IMR-90 (cell line): ENCODE data around the gene ASTL. TPM values are rescaled to one million over a fixed set of nuclear protein-coding genes. Genes with fewer than 3 reads are reported as not detected.

Experiments
- ATAC-seq: fragments of 200-7000 bp; cut with Tn5 transposase; 2 replicates; pipeline ENCODE4 v1.9.1; 2020; ENCODE audit warnings: low read depth, mild to moderate bottlenecking, moderate library complexity
- BruUV-seq: library from RNA; stranded (reverse); fragments of 400-500 nt; replicated peaks from 2 replicates; lab custom pipeline; 2021; lab: Mats Ljungman, UMichigan
- CTCF ChIA-PET: fragments of 300-600 bp; formaldehyde crosslinking; extraction: SDS; loops from one replicate; lab custom pipeline; 2021; ENCODE audit warnings: antibody characterized with exemption; lab: Yijun Ruan, JAX
- POLR2A ChIA-PET: fragments of 300-600 bp; sonication (Branson Sonifier 250); formaldehyde crosslinking; loops from one replicate; lab custom pipeline; 2022; ENCODE audit warnings: antibody characterized with exemption; ENCODE audit not compliant: unreplicated experiment; lab: Charles Lee
- DNase-seq: peaks from one replicate; pipeline ENCODE4 v3.0.0; 2013
- H2AFZ ChIP-seq: replicated peaks from 2 replicates; pipeline ENCODE3; 2013; ENCODE audit warnings: low read length, mild to moderate bottlenecking; ENCODE audit not compliant: poor library complexity
- H2AK5ac ChIP-seq: 2 replicates; pipeline ENCODE4 v1.6.1; 2013; ENCODE audit warnings: low read depth, low read length, inconsistent platforms
- H2AK9ac ChIP-seq: replicated peaks from 2 replicates; pipeline ENCODE3; 2013; ENCODE audit warnings: mild to moderate bottlenecking, low read depth, low read length, moderate library complexity; ENCODE audit not compliant: poor library complexity
- H2BK120ac ChIP-seq: 2 replicates; pipeline ENCODE4 v1.6.1; 2013; ENCODE audit warnings: low read depth, low read length, inconsistent platforms
- H2BK15ac ChIP-seq: 3 replicates; pipeline ENCODE4 v1.6.1; 2013; ENCODE audit warnings: low read depth, low read length, inconsistent platforms
- H2BK20ac ChIP-seq: 2 replicates; pipeline ENCODE4 v1.6.1; 2013; ENCODE audit warnings: low read depth, mild to moderate bottlenecking, inconsistent platforms, low read length, moderate library complexity
- H2BK5ac ChIP-seq: 2 replicates; pipeline ENCODE4 v1.6.1; 2013; ENCODE audit warnings: mild to moderate bottlenecking, low read depth, low read length, inconsistent platforms; ENCODE audit not compliant: poor library complexity, severe bottlenecking
- H3K14ac ChIP-seq: replicated peaks from 2 replicates; pipeline ENCODE4 v1.6.1; 2013; ENCODE audit warnings: low read depth, low read length, inconsistent platforms
- H3K18ac ChIP-seq: 2 replicates; pipeline ENCODE4 v1.6.1; 2013; ENCODE audit warnings: low read depth, low read length, control low read depth
- H3K23ac ChIP-seq: 2 replicates; pipeline ENCODE4 v1.6.1; 2013; ENCODE audit warnings: low read depth, low read length, inconsistent platforms
- H3K27ac ChIP-seq: 2 replicates; pipeline ENCODE4 v1.5.1; 2013; ENCODE audit warnings: mild to moderate bottlenecking, control low read depth, low read length; ENCODE audit not compliant: insufficient read depth
- H3K27me3 ChIP-seq: 2 replicates; pipeline ENCODE4 v1.6.1; 2013; ENCODE audit warnings: low read length; ENCODE audit not compliant: control insufficient read depth, insufficient read depth
- H3K36me3 ChIP-seq: 2 replicates; pipeline ENCODE4 v1.6.1; 2013; ENCODE audit warnings: low read length, mixed read lengths; ENCODE audit not compliant: control insufficient read depth, insufficient read depth
- H3K4ac ChIP-seq: 2 replicates; pipeline ENCODE4 v1.6.1; 2013; ENCODE audit warnings: low read depth, low read length, inconsistent platforms
- H3K4me1 ChIP-seq: 2 replicates; pipeline ENCODE4 v1.6.1; 2013; ENCODE audit warnings: low read length, mixed read lengths; ENCODE audit not compliant: control insufficient read depth, insufficient read depth
- H3K4me2 ChIP-seq: 2 replicates; pipeline ENCODE4 v1.6.1; 2013; ENCODE audit warnings: low read depth, mild to moderate bottlenecking, control low read depth, low read length, moderate library complexity
- H3K4me3 ChIP-seq: 2 replicates; pipeline ENCODE4 v1.5.1; 2013; ENCODE audit warnings: low read depth, mild to moderate bottlenecking, control low read depth, low read length, moderate library complexity; ENCODE audit not compliant: insufficient read depth
- H3K56ac ChIP-seq: 2 replicates; pipeline ENCODE4 v1.6.1; 2013; ENCODE audit warnings: low read length, inconsistent platforms; ENCODE audit not compliant: insufficient read depth; ENCODE audit errors: extremely low read depth
- H3K79me1 ChIP-seq, 2 experiments: 2 replicates each; pipeline ENCODE4 v1.6.1; 2013; ENCODE audit warnings: low read length in 2 of 2, inconsistent platforms in 1 of 2, low read depth in 1 of 2
- H3K9ac ChIP-seq: 2 replicates; pipeline ENCODE4 v1.6.1; 2013; ENCODE audit warnings: low read depth, low read length, control low read depth
- H3K9me1 ChIP-seq: 2 replicates; pipeline ENCODE4 v1.6.1; 2013; ENCODE audit warnings: low read length, inconsistent platforms; ENCODE audit not compliant: insufficient read depth
- H3K9me3 ChIP-seq: 2 replicates; pipeline ENCODE4 v1.6.1; 2013; ENCODE audit warnings: low read length; ENCODE audit not compliant: control insufficient read depth, insufficient read depth
- H4K20me1 ChIP-seq: 2 replicates; pipeline ENCODE4 v1.6.1; 2013; ENCODE audit warnings: low read length, inconsistent platforms; ENCODE audit not compliant: insufficient read depth
- H4K5ac ChIP-seq: 2 replicates; pipeline ENCODE4 v1.6.1; 2013; ENCODE audit warnings: mild to moderate bottlenecking, low read depth, low read length, control low read depth
- H4K8ac ChIP-seq, 2 experiments: 2 replicates each; pipeline ENCODE4 v1.6.1; 2013; ENCODE audit warnings: low read depth in 2 of 2, low read length in 2 of 2, control low read depth in 1 of 2, inconsistent platforms in 1 of 2
- H4K91ac ChIP-seq: 2 replicates; pipeline ENCODE4 v1.6.1; 2013; ENCODE audit warnings: low read depth, low read length, inconsistent platforms; ENCODE audit not compliant: insufficient read depth
- BHLHE40 ChIP-seq: fragments of 150-350 bp; IDR thresholded peaks from 2 replicates; pipeline ENCODE4 v1.6.1; 2016; ENCODE audit warnings: mild to moderate bottlenecking, low read depth, low read length
- CEBPB ChIP-seq: IDR thresholded peaks from 2 replicates; pipeline ENCODE4 v1.6.1; 2012; ENCODE audit warnings: low read depth, low read length, improper control_type of control experiment
- CHD1 ChIP-seq: IDR thresholded peaks from 2 replicates; pipeline ENCODE4 v1.6.1; 2012; ENCODE audit warnings: low read depth, low read length, improper control_type of control experiment
- CTCF ChIP-seq: conservative IDR thresholded peaks from 2 replicates; pipeline ENCODE4 v1.5.1; 2012; ENCODE audit warnings: mild to moderate bottlenecking, low read depth, low read length, improper control_type of control experiment
- ELK1 ChIP-seq: fragments of 150-350 bp; IDR thresholded peaks from 2 replicates; pipeline ENCODE4 v1.6.1; 2016; ENCODE audit warnings: low read depth, mild to moderate bottlenecking, low read length, moderate library complexity, borderline replicate concordance
- FOS ChIP-seq: fragments of 150-350 bp; IDR thresholded peaks from 2 replicates; pipeline ENCODE4 v1.6.1; 2016; ENCODE audit warnings: low read depth, low read length
- MAFK ChIP-seq: IDR thresholded peaks from 2 replicates; pipeline ENCODE4 v1.6.1; 2012; ENCODE audit warnings: low read depth, low read length, improper control_type of control experiment
- MAZ ChIP-seq: IDR thresholded peaks from 2 replicates; pipeline ENCODE4 v1.6.1; 2012; ENCODE audit warnings: low read depth, mild to moderate bottlenecking, low read length, improper control_type of control experiment, moderate library complexity, borderline replicate concordance
- MXI1 ChIP-seq: IDR thresholded peaks from 2 replicates; pipeline ENCODE4 v1.6.1; 2012; ENCODE audit warnings: low read depth, mild to moderate bottlenecking, low read length, moderate library complexity, borderline replicate concordance
- NFE2L2 ChIP-seq: fragments of 150-350 bp; IDR thresholded peaks from 2 replicates; pipeline ENCODE4 v1.6.1; 2016; ENCODE audit warnings: low read depth, mild to moderate bottlenecking, low read length
- POLR2A ChIP-seq: IDR thresholded peaks from 2 replicates; pipeline ENCODE4 v1.6.1; 2012; ENCODE audit warnings: mild to moderate bottlenecking, low read depth, low read length
- RAD21 ChIP-seq: IDR thresholded peaks from 2 replicates; pipeline ENCODE4 v1.6.1; 2012; ENCODE audit warnings: low read length, improper control_type of control experiment
- RCOR1 ChIP-seq: IDR thresholded peaks from 2 replicates; pipeline ENCODE4 v1.6.1; 2012; ENCODE audit warnings: mild to moderate bottlenecking, low read length, improper control_type of control experiment; ENCODE audit not compliant: insufficient replicate concordance
- RFX5 ChIP-seq: IDR thresholded peaks from 2 replicates; pipeline ENCODE4 v1.8.0; 2012; ENCODE audit warnings: low read depth, mild to moderate bottlenecking, low read length, moderate library complexity
- SMC3 ChIP-seq: fragments of 150-350 bp; IDR thresholded peaks from 2 replicates; pipeline ENCODE4 v1.6.1; 2016; ENCODE audit warnings: low read depth, mild to moderate bottlenecking, antibody characterized with exemption, low read length, moderate library complexity
- USF2 ChIP-seq: fragments of 150-350 bp; IDR thresholded peaks from 2 replicates; pipeline ENCODE4 v1.6.1; 2017; ENCODE audit warnings: mild to moderate bottlenecking, antibody characterized with exemption, low read length, low read depth
- WGBS, 2 experiments: methylation state at CpG; one replicate each; pipeline versions ENCODE4 v1.1.5 to v1.1.7; 2013; ENCODE audit warnings: missing lambda C conversion rate in 2 of 2; ENCODE audit not compliant: insufficient read length in 1 of 2; ENCODE audit errors: extremely low coverage in 2 of 2; 5-methylcytosine and 5-hydroxymethylcytosine counted together
- dilution Hi-C: fragments of 300-500 bp; cut with HindIII; formaldehyde crosslinking; loops from one replicate; pipeline ENCODE4 v1.14.3; 2018; ENCODE audit warnings: low sequenced_read_pairs; ENCODE audit not compliant: unreplicated experiment
- in situ Hi-C: fragments of 300-500 bp; cut with MboI; formaldehyde crosslinking; loops from 3 replicates; pipeline ENCODE4 v1.14.3; 2019; ENCODE audit warnings: low sequenced_read_pairs, inconsistent platforms, mixed read lengths
- intact Hi-C: fragments of 100-400 bp; cut with micrococcal nuclease; formaldehyde crosslinking; loops from 2 replicates; pipeline ENCODE4 v1.10.0; 2022
- polyA plus RNA-seq, 3 experiments: library from polyadenylated mRNA; depleted of rRNA; stranded (reverse); fragments of >200 nt; gene quantifications; 2 replicates each; pipeline ENCODE4 v1.2.3, GENCODE V29; 2012; ENCODE audit warnings: low replicate concordance in 1 of 3
- total RNA-seq: library from RNA; depleted of rRNA; stranded (reverse); fragments of >200 nt; gene quantifications from 2 replicates; pipeline ENCODE4 v1.2.3, GENCODE V29; 2012

Gene ASTL
- total and polyA plus RNA-seq, 2 of the 4 experiments (the other 2 are of a cell fraction): not detected

- H2BK15ac ChIP-seq: no peak overlapping the region
- H4K8ac ChIP-seq: no peak overlapping the region
- no peak overlapping the region for H2BK120ac ChIP-seq
- H3K23ac ChIP-seq: no peak overlapping the region
- dilution Hi-C loops: no loop called here
- no peak overlapping the region for H3K9ac ChIP-seq
- no peak overlapping the region for H3K14ac ChIP-seq
- H3K9me1 ChIP-seq: no peaks in the 10 kb centered on the region
- 80% methylated on average over 6 of the region's 11 CpGs; no CpG with 5 or more reads in 1 of the 2 experiments for WGBS, 2 experiments
- no peak overlapping the region for H2BK5ac ChIP-seq
- no peak overlapping the region for H3K4me3 ChIP-seq
- no peaks in the 10 kb centered on the region; the same call in 1 of the 2 replicates for H3K9me3 ChIP-seq
- H3K36me3 ChIP-seq: no peaks in the 10 kb centered on the region
- H2AK5ac ChIP-seq: no peak overlapping the region
- no peak overlapping the region for H3K27ac ChIP-seq
- H4K91ac ChIP-seq: no peak overlapping the region
- no peaks in the 10 kb centered on the region for H4K20me1 ChIP-seq
- DNase-seq: no peak
- ChIA-PET CTCF (no interaction called here), POLR2A (interaction anchor here (0.5 kb wide), 1 partner anchor 413 kb away, joined by 3 read pairs; no protein-coding TSS in a partner anchor)
- ATAC-seq: no peak
- no peak overlapping the region for H3K18ac ChIP-seq
- H4K5ac ChIP-seq: no peak overlapping the region
- TF ChIP-seq NFE2L2 (no peak), POLR2A (no peak), MAZ (no peak), ELK1 (no peak), RAD21 (no peak), CHD1 (no peak), BHLHE40 (no peak), MXI1 (no peak), CTCF (no peak), RCOR1 (no peak), CEBPB (no peak), RFX5 (no peak), SMC3 (no peak), FOS (no peak), MAFK (no peak), USF2 (no peak)
- no peak overlapping the region for H3K4me2 ChIP-seq
- intact Hi-C loops: no loop called here
- no peak overlapping the region for H2AFZ ChIP-seq
- no peak overlapping the region for H3K4ac ChIP-seq
- H2AK9ac ChIP-seq: no peak overlapping the region
- H3K56ac ChIP-seq: no peak overlapping the region
- H3K27me3 ChIP-seq: peaks cover 67% of the 10 kb centered on the region
- no peaks in the 10 kb centered on the region for H3K79me1 ChIP-seq
- no peak overlapping the region for H2BK20ac ChIP-seq
- no peaks in the 10 kb centered on the region for H3K4me1 ChIP-seq
- BruUV-seq: no TSS peak
- in situ Hi-C loops: loop anchor here (25.0 kb wide), 1 partner anchor 112 kb away; no protein-coding TSS in a partner anchor
These were observed 14.4 kb downstream of the ASTL start for GRCh38 chr2:96123936-96124335.
